AG20443 (cell line): ENCODE results near the gene PHYHD1.
A peak's percentile ranks its signal among the peaks of the same experiment; 100 is the strongest.

Source experiments
- DNase-seq: peaks from one replicate; pipeline ENCODE4 v3.0.0; 2012; ENCODE audit warnings: low spot score, mixed read lengths

The PHYHD1 gene

GRCh38 chr9:128920381-128921058 is at the start of gene PHYHD1:
PHYHD1 (plus strand) TSS chr9:128920982; CDS start chr9:128922324, 1,342 bp downstream.
- DNase-seq = peak; percentile 65

- no peak for DNase-seq
These were observed 42.9 kb upstream of the PHYHD1 start for GRCh38 chr9:128877852-128878251.

- DNase-seq = peak; percentile 98
These were observed 38.7 kb upstream of the PHYHD1 start, which contains the start of the genes KYAT1 and LRRC8A for GRCh38 chr9:128881884-128882676. KYAT1 (minus strand) TSS chr9:128881950; CDS start chr9:128845405, 36,545 bp downstream. LRRC8A (plus strand) TSS chr9:128882133; CDS start chr9:128907165, 25,032 bp downstream.

GRCh38 chr9:128882677-128883603 is 37.8 kb upstream of the PHYHD1 start:
- peak; percentile 27 for DNase-seq

- no peak for DNase-seq
These were observed 36.6 kb upstream of the PHYHD1 start for GRCh38 chr9:128884164-128884563.

- no peak for DNase-seq
These were observed 35.4 kb upstream of the PHYHD1 start for GRCh38 chr9:128885376-128885775.

GRCh38 chr9:128885798-128886197 is 35.0 kb upstream of the PHYHD1 start:
- no peak for DNase-seq

GRCh38 chr9:128886211-128886891 is 34.4 kb upstream of the PHYHD1 start:
- no peak for DNase-seq

GRCh38 chr9:128887049-128887448 is 33.7 kb upstream of the PHYHD1 start:
- DNase-seq = no peak

GRCh38 chr9:128887914-128888350 is 32.9 kb upstream of the PHYHD1 start:
- DNase-seq = no peak

- DNase-seq = no peak
These were observed 29.2 kb upstream of the PHYHD1 start for GRCh38 chr9:128891321-128892220.

- DNase-seq = peak; percentile 96
These were observed 28.4 kb upstream of the PHYHD1 start for GRCh38 chr9:128892221-128892921.

GRCh38 chr9:128893354-128893753 is 27.4 kb upstream of the PHYHD1 start:
- no peak for DNase-seq

- no peak for DNase-seq
These were observed 26.0 kb upstream of the PHYHD1 start for GRCh38 chr9:128894764-128895163.

GRCh38 chr9:128895556-128895955 is 25.2 kb upstream of the PHYHD1 start:
- DNase-seq = no peak

- DNase-seq = no peak
These were observed 22.4 kb upstream of the PHYHD1 start for GRCh38 chr9:128898382-128898781.

- DNase-seq = no peak
These were observed 21.8 kb upstream of the PHYHD1 start for GRCh38 chr9:128898845-128899565.

GRCh38 chr9:128899566-128900322 is 21.0 kb upstream of the PHYHD1 start:
- DNase-seq = no peak
